Upper lobe of left lung (tissue), 4 donors: ENCODE results near the gene SPRTN.

Experiments
- EP300 ChIP-seq, 4 donors: sonication (generic); formaldehyde crosslinking; IDR thresholded peaks; one replicate each; pipeline ENCODE4 v1.5.1; 2017; ENCODE audit warnings: antibody characterized with exemption in 4 of 4, control low read depth in 2 of 4
- POLR2AphosphoS5 ChIP-seq, 2 donors: sonication (generic); formaldehyde crosslinking; IDR thresholded peaks; one replicate each; pipeline ENCODE4 v1.5.1; 2017; ENCODE audit warnings: antibody characterized with exemption in 2 of 2
- TF ChIP-seq, protein P1 (sequence below), 6 experiments: fragments of 450-650 bp in 4 of 6; fragments of 200-600 bp in 2 of 6; sonication (generic) in 2 of 6; IDR thresholded peaks; one replicate each; pipeline ENCODE4 v1.5.1; 2016 to 2019; ENCODE audit warnings: antibody characterized with exemption in 6 of 6

DNA sequence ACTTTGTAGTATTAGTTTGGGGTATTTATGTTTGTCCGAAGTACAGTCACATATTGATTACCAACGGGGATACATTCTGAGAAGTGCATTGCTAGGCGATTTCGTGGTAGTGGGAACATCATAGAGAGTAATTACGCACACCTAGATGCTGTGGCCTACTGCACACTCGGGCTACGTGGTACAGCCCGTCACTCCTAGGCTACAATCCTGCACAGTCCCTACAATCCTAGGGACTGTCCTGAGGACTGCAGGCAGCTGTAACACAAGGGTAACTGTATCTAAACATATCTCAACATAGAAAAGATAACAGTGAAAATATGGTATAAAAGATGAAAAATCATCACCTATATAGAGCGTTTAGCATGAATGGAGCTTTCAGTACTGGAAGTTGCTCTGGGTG is 19.0 kb upstream of the SPRTN start:
- TF ChIP-seq, protein P1, sequence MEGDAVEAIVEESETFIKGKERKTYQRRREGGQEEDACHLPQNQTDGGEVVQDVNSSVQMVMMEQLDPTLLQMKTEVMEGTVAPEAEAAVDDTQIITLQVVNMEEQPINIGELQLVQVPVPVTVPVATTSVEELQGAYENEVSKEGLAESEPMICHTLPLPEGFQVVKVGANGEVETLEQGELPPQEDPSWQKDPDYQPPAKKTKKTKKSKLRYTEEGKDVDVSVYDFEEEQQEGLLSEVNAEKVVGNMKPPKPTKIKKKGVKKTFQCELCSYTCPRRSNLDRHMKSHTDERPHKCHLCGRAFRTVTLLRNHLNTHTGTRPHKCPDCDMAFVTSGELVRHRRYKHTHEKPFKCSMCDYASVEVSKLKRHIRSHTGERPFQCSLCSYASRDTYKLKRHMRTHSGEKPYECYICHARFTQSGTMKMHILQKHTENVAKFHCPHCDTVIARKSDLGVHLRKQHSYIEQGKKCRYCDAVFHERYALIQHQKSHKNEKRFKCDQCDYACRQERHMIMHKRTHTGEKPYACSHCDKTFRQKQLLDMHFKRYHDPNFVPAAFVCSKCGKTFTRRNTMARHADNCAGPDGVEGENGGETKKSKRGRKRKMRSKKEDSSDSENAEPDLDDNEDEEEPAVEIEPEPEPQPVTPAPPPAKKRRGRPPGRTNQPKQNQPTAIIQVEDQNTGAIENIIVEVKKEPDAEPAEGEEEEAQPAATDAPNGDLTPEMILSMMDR (IDR thresholded peaks at IDR 0.05): no peak
- no peak for TF ChIP-seq EP300 (IDR thresholded peaks at IDR 0.05)
- no peak for TF ChIP-seq POLR2AphosphoS5 (IDR thresholded peaks at IDR 0.05)
